ENCODE results near the gene PPM1H. TPM values are rescaled to one million over a fixed set of nuclear protein-coding genes. Genes with fewer than 3 reads are reported as not detected.

Gene PPM1H
- polyA plus RNA-seq, 1 donor = 20.0 TPM

DNA sequence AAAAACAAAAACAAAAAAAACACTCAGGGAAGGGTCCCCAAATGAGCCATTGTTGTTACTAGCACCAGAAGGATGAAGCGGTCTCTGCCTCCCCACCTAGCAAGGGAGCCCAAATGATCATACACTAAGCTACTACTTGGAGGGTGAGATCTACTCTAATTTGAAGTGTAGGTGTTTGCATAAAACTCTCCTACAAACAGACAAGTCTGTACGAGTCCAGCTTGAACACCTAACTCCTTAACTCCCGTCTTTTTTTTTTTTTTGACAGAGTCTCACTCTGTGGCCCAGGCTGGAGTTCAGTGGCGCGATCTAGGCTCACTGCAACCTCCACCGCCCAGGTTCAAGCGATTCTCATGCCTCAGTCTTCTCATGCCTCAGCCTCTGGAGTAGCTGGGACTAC is 132.6 kb downstream of the PPM1H start:
- H3K27ac ChIP-seq (ENCODE audit: low read length) = no peak overlapping the region
- WGBS (ENCODE audit: insufficient coverage, low lambda C conversion rate) = 100% methylated on average over 1 of the region's 7 CpGs
- no peaks in the 10 kb centered on the region for H3K4me1 ChIP-seq (ENCODE audit: control insufficient read depth, insufficient read depth, low read length)
- H3K9me3 ChIP-seq (ENCODE audit: control insufficient read depth, low read depth, low read length) = peaks cover 4% of the 10 kb centered on the region
- peaks cover 5% of the 10 kb centered on the region for H3K36me3 ChIP-seq (ENCODE audit: control insufficient read depth, insufficient read depth, low read length)
- no peak for DNase-seq
- H3K27me3 ChIP-seq (ENCODE audit: control insufficient read depth, insufficient read depth, low read length) = no peaks in the 10 kb centered on the region
- H3K4me3 ChIP-seq (ENCODE audit: low read length) = no peak overlapping the region

DNA sequence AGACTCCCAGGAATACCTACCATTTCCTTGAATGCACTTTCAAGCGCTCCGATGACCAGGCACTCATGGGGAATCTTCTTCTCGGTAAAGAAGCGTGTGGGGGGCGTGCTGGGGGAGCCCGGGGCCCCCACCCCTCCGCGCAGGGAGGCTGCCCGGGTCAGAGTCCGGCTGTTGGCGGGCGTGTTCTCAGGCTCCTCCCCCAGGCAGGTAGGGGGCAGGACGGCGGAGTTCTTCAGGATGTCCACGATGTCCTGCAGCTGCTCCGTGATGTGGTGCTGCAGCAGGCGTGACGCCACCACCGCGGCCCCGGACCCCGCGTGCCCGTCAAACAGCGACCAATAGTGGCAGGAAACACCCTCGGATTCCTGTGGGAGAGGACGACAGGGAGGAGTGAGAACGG is 133.2 kb downstream of the PPM1H start:
- WGBS (ENCODE audit: insufficient coverage, low lambda C conversion rate) = no CpG with 5 or more reads among the region's 28 CpGs

DNA sequence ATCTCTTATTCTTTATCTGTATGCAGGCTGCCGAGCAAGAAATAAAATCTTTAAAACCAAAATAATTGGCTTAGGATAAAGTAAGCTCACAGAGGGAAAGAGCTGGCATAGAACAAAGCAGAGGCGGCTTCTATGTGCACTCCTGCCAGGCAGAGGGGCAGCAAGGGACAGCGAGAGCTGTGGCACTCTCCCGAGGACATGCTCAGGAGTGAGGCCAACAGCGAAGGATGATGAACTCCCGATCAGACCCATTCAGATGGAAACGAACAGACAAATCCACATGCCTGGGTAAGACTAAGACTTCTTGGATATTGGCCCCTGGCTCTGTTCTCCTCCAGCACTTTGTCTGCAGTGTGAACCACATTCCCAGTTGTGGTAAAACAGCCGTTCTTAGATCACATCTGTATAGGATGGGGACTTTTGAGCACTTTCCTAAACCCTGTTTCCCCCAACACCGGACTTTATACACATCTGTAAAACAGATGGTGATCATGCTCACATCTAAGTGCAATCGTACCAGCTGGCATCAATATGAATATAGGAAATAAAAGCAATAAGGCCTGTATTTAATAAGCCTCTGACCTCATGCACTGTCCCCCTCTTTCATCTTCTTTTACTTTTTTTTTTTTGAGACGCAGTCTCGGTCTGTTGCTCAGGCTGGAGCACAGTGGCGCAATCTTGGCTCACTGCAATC is 134.1 kb downstream of the PPM1H start:
- Histone ChIP-seq H3K36me3 (ENCODE audit: control insufficient read depth, insufficient read depth, low read length) (peaks cover 5% of the 10 kb centered on the region), H3K4me3 (ENCODE audit: low read length) (no peak overlapping the region), H3K4me1 (ENCODE audit: control insufficient read depth, insufficient read depth, low read length) (no peaks in the 10 kb centered on the region), H3K27ac (ENCODE audit: low read length) (no peak overlapping the region), H3K9me3 (ENCODE audit: control insufficient read depth, low read depth, low read length) (peaks cover 4% of the 10 kb centered on the region), H3K27me3 (ENCODE audit: control insufficient read depth, insufficient read depth, low read length) (no peaks in the 10 kb centered on the region)
- DNase-seq = no peak
- 80% methylated on average over 1 of the region's 13 CpGs for whole genome bisulfite sequencing (ENCODE audit: insufficient coverage, low lambda C conversion rate)

More for the DNA sequence above, 133.2 kb downstream of the PPM1H start:
- no peak for DNase-seq
- Histone ChIP-seq H3K27me3 (ENCODE audit: control insufficient read depth, insufficient read depth, low read length) (no peaks in the 10 kb centered on the region), H3K9me3 (ENCODE audit: control insufficient read depth, low read depth, low read length) (peaks cover 4% of the 10 kb centered on the region), H3K36me3 (ENCODE audit: control insufficient read depth, insufficient read depth, low read length) (peaks cover 5% of the 10 kb centered on the region), H3K27ac (ENCODE audit: low read length) (no peak overlapping the region), H3K4me3 (ENCODE audit: low read length) (no peak overlapping the region), H3K4me1 (ENCODE audit: control insufficient read depth, insufficient read depth, low read length) (no peaks in the 10 kb centered on the region)

DNA sequence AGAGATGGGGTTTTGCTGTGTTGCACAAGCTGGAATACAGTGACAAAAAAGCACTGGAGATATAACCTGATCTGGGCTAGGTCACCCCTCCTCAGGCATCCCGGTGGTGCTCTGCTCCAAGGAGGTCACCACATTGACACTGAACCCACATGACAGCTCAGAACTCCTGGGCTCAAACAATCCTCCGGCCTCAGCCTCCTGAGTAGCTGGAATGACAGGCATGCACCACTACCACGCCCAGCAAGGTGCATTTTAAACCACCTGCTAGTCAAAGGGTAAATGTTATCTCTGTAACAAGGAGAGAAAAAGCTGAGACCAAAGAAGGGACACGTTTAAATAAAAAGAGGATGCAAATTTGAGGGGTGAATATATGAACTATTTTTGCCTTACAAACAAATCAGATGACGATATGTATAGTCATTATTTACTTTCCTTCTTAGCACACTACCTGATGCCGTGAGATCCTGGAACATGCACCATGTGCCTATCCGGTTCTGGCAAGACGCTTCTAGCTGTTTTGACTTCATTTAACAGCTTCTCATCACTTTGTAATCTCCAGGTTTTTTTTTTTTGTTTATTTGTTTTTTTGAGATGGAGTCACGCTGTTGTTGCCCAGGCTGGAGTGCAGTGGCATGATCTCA is 135.1 kb downstream of the PPM1H start:
- no peak overlapping the region for H3K27ac ChIP-seq (ENCODE audit: low read length)
- H3K4me3 ChIP-seq (ENCODE audit: low read length) = no peak overlapping the region
- H3K36me3 ChIP-seq (ENCODE audit: control insufficient read depth, insufficient read depth, low read length) = peaks cover 5% of the 10 kb centered on the region
- WGBS (ENCODE audit: insufficient coverage, low lambda C conversion rate) = 73% methylated on average over 6 of the region's 9 CpGs
- no peaks in the 10 kb centered on the region for H3K27me3 ChIP-seq (ENCODE audit: control insufficient read depth, insufficient read depth, low read length)
- DNase-seq = no peak
- H3K9me3 ChIP-seq (ENCODE audit: control insufficient read depth, low read depth, low read length) = peaks cover 4% of the 10 kb centered on the region
- H3K4me1 ChIP-seq (ENCODE audit: control insufficient read depth, insufficient read depth, low read length) = no peaks in the 10 kb centered on the region

DNA sequence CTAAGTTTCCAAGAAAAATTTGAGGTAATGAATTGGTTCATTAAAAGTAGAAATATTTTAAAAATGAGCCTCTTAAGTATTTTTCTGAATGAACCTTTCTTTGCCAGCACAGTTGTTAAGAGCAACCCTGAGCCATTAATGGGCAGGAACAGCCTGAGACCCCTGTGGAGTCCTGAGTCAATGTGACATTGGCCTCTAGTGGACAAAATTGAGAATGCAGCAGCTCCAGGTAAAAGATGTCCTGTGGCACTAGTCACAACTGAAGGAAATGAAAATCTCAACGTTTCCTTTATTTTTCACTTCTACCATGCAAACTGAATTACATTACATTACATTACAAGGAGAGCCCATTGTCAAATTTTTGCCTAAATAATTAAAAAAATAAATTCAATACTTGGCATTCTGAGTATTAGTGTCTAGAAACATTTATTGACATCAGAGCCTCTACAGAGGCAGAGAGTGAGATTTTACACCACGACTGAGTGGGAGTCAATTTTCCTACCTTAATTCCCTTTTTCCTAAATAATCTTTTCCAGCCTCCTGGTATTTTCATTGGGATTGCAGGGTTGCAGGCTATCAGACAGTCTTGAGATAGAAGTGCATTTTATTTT is 135.7 kb downstream of the PPM1H start:
- H3K27ac ChIP-seq (ENCODE audit: low read length) = no peak overlapping the region
- no peak overlapping the region for H3K4me3 ChIP-seq (ENCODE audit: low read length)
- H3K9me3 ChIP-seq (ENCODE audit: control insufficient read depth, low read depth, low read length) = peaks cover 4% of the 10 kb centered on the region
- no peaks in the 10 kb centered on the region for H3K4me1 ChIP-seq (ENCODE audit: control insufficient read depth, insufficient read depth, low read length)
- WGBS (ENCODE audit: insufficient coverage, low lambda C conversion rate) = 83% methylated on average over 1 of the region's 2 CpGs
- no peaks in the 10 kb centered on the region for H3K27me3 ChIP-seq (ENCODE audit: control insufficient read depth, insufficient read depth, low read length)
- DNase-seq = peak; percentile 40 to 50
- peaks cover 5% of the 10 kb centered on the region for H3K36me3 ChIP-seq (ENCODE audit: control insufficient read depth, insufficient read depth, low read length)

DNA sequence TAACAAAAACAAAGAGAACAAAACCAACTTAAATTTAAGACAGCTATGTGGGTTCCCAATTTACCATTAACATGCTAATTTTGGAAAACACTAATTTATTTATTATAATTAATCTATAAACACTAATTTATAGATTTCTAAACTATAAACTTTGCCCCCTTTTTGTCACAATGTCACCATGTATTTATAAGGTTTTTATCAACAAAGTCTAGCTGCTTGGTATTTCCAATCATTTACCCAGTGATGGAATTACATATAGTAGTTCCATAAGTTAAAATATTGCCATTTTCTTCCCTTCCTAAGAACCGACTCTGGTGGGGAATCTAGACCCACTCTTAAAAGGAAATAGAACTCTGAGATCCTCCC is 140.7 kb downstream of the PPM1H start:
- Histone ChIP-seq H3K4me3 (ENCODE audit: low read length) (no peak overlapping the region), H3K27me3 (ENCODE audit: control insufficient read depth, insufficient read depth, low read length) (no peaks in the 10 kb centered on the region), H3K27ac (ENCODE audit: low read length) (no peak overlapping the region), H3K9me3 (ENCODE audit: control insufficient read depth, low read depth, low read length) (no peaks in the 10 kb centered on the region), H3K36me3 (ENCODE audit: control insufficient read depth, insufficient read depth, low read length) (no peaks in the 10 kb centered on the region), H3K4me1 (ENCODE audit: control insufficient read depth, insufficient read depth, low read length) (no peaks in the 10 kb centered on the region)
- no peak for DNase-seq
- no CpG with 5 or more reads among the region's 1 CpG for WGBS (ENCODE audit: insufficient coverage, low lambda C conversion rate)

DNA sequence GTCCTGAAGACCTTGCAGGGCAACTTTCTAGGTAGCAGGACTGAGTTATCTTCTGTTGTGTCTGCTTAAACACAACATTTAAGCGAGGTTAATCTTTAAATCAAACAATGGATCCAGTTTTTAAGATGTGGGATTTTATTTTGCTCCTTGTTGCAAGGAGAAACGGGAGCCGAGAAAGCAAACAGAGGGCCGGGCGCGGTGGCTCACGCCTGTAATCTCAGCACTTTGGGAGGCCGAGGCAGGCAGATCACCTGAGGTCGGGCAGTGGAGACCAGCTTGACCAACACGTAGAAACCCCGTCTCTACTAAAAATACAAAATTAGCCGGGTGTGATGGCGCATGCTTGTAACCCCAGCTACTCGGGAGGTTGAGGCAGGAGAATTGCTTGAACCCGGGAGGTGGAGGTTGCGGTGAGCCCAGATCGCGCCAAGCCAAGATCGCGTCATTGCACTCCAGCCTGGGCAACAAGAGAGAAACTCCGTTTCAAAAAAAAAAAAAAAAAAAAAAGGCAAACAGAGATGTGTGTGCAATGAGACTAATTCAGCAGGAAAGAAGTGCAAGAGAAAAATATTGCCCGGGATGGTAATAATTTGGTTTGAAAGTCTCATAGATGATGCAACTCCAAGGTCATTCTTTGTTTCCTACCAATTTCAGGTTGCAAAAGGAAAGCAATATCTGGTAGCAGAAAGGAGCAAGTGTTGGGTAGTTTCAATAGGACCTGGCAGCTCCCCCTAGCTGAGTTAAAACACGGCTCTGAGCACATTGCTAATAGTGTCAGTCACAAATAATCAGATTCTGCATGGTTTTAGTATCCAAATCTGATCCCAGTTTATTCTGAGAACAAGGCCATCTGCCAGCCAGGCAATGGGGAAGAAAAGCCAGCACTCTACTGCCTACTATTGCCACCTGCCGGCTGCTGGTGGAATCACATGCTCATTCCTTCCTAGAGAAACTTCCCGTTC is 141.4 kb downstream of the PPM1H start:
- H3K9me3 ChIP-seq (ENCODE audit: control insufficient read depth, low read depth, low read length) = no peaks in the 10 kb centered on the region
- no peak overlapping the region for H3K4me3 ChIP-seq (ENCODE audit: low read length)
- H3K27ac ChIP-seq (ENCODE audit: low read length) = no peak overlapping the region
- H3K27me3 ChIP-seq (ENCODE audit: control insufficient read depth, insufficient read depth, low read length) = no peaks in the 10 kb centered on the region
- H3K4me1 ChIP-seq (ENCODE audit: control insufficient read depth, insufficient read depth, low read length) = no peaks in the 10 kb centered on the region
- H3K36me3 ChIP-seq (ENCODE audit: control insufficient read depth, insufficient read depth, low read length) = no peaks in the 10 kb centered on the region
- 50% methylated on average over 4 of the region's 25 CpGs for WGBS (ENCODE audit: insufficient coverage, low lambda C conversion rate)
- DNase-seq = peak; percentile 46 to 57

DNA sequence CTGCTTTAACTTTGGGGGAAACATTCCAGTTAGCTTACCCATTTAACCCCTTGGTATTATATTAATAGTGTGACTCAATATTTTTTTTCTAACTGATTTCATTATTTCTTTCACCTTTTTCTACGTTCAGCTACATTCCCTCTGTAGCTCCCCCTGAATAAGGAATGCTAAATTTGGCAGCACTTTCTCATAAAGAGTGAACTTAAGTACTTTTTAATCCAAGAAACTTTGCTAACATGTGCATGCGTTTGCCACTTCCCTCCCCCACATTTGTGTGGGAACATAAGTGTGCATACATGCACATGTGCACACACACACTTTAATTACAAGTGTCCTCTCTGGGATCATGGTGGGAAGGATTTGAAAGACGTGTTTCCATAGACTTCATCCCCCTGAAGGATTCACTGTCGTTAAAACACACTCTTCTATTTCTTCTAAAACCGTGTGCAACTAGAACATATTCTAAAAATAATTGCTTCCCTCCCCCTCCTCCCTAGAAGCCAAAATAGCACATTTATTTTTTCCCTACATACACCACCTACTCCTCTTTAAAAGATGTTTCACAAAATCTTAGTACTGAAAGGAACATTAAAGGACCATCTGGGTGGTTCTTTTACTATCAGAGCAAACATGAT is 142.6 kb downstream of the PPM1H start:
- no peaks in the 10 kb centered on the region for H3K27me3 ChIP-seq (ENCODE audit: control insufficient read depth, insufficient read depth, low read length)
- 89% methylated on average over 1 of the region's 5 CpGs for WGBS (ENCODE audit: insufficient coverage, low lambda C conversion rate)

DNA sequence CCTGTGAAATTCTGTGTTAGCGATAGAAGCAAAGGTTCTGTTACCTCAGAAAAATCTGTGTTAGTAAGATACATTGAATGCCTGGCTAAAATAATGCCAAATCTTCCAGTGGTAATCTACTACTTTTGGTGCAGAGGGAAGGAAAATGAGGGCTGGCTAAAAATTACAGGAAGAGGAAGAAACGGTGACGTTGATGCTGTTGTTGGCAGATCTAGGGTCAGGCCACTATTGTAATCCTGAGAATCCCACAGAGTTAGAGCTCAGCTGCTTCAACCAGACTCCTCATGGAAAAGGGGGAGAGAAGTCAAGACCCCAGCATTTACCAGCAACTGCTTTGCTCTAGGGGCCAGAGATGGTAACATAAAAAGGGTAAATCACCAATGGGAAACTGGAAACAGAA is 145.1 kb downstream of the PPM1H start:
- H3K27me3 ChIP-seq (ENCODE audit: control insufficient read depth, insufficient read depth, low read length) = no peaks in the 10 kb centered on the region
- 93% methylated on average over 3 of the region's 3 CpGs for WGBS (ENCODE audit: insufficient coverage, low lambda C conversion rate)
- no peaks in the 10 kb centered on the region for H3K9me3 ChIP-seq (ENCODE audit: control insufficient read depth, low read depth, low read length)
- H3K36me3 ChIP-seq (ENCODE audit: control insufficient read depth, insufficient read depth, low read length) = peaks cover 12% of the 10 kb centered on the region
- no peak overlapping the region for H3K27ac ChIP-seq (ENCODE audit: low read length)
- no peak for DNase-seq
- H3K4me1 ChIP-seq (ENCODE audit: control insufficient read depth, insufficient read depth, low read length) = peaks cover 3% of the 10 kb centered on the region
- no peak overlapping the region for H3K4me3 ChIP-seq (ENCODE audit: low read length)

More for the DNA sequence above, 142.6 kb downstream of the PPM1H start:
- no peak overlapping the region for H3K4me3 ChIP-seq (ENCODE audit: low read length)
- DNase-seq = no peak
- H3K27ac ChIP-seq (ENCODE audit: low read length) = no peak overlapping the region
- H3K9me3 ChIP-seq (ENCODE audit: control insufficient read depth, low read depth, low read length) = no peaks in the 10 kb centered on the region
- no peaks in the 10 kb centered on the region for H3K4me1 ChIP-seq (ENCODE audit: control insufficient read depth, insufficient read depth, low read length)
- peaks cover 4% of the 10 kb centered on the region for H3K36me3 ChIP-seq (ENCODE audit: control insufficient read depth, insufficient read depth, low read length)

DNA sequence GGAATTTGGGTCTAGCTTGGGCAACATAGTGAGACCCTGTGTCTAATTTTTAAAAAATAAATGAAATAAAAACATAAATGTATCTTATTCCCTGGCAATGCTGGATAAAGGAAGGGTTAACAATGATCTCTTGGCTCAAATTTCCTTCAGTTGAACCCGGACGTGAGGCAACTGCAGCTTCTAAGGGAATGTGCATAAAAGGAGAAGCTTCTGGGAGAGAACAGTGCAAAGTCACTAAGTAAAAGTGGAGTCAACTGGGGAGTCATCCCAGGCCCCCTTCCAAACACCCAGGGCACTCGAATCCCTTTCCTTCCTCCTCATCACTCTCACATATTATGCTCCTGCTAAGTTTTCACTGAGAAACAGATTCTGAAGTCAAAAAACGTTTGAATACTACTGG is 147.3 kb downstream of the PPM1H start:
- Histone ChIP-seq H3K4me1 (ENCODE audit: control insufficient read depth, insufficient read depth, low read length) (peaks cover 3% of the 10 kb centered on the region), H3K27me3 (ENCODE audit: control insufficient read depth, insufficient read depth, low read length) (no peaks in the 10 kb centered on the region), H3K4me3 (ENCODE audit: low read length) (no peak overlapping the region), H3K9me3 (ENCODE audit: control insufficient read depth, low read depth, low read length) (no peaks in the 10 kb centered on the region), H3K27ac (ENCODE audit: low read length) (no peak overlapping the region), H3K36me3 (ENCODE audit: control insufficient read depth, insufficient read depth, low read length) (peaks cover 12% of the 10 kb centered on the region)
- WGBS (ENCODE audit: insufficient coverage, low lambda C conversion rate) = no CpG with 5 or more reads among the region's 4 CpGs
- no peak for DNase-seq
